K562 (cell line): Measurements from ENCODE around the gene PCP4L1. TPM values are rescaled to one million over a fixed set of nuclear protein-coding genes. Genes with fewer than 3 reads are reported as not detected.

ENCODE experiments used
- ATAC-seq: fragments of 200-7000 bp; cut with Tn5 transposase; 3 replicates; pipeline ENCODE4 v1.9.1; 2020; ENCODE audit warnings: moderate library complexity
- BruUV-seq: library from RNA; stranded (reverse); fragments of 400-500 nt; replicated peaks from 2 replicates; lab custom pipeline; 2021; lab: Mats Ljungman, UMichigan
- CTCF ChIA-PET: fragments of 300-600 bp; formaldehyde crosslinking; extraction: SDS; loops from one replicate; lab custom pipeline; 2021; ENCODE audit warnings: low intra/inter-chr PET ratio; lab: Yijun Ruan, JAX
- POLR2A ChIA-PET: fragments of 300-600, 350-650 bp; sonication (Branson Sonifier 250); formaldehyde crosslinking; extraction: SDS; loops from one replicate; lab custom pipeline; 2021; ENCODE audit warnings: antibody characterized with exemption, inconsistent platforms; lab: Yijun Ruan, JAX
- DNase-seq, 4 experiments: peaks; one replicate each; pipeline versions ENCODE4 v3.0.0 to v3.0.0-alpha.2; 2011 to 2018; ENCODE audit warnings: low spot score in 3 of 4, mixed read lengths in 3 of 4; ENCODE audit errors: extremely low read depth in 1 of 4
- FAIRE-seq: peaks from 2 replicates; lab custom pipeline; 2011; peaks lifted over from hg19 to GRCh38; lab: Jason Lieb, UNC
- H2AFZ ChIP-seq: 2 replicates; pipeline ENCODE4 v1.6.0; 2011; ENCODE audit warnings: low read depth, low read length, control low read depth, inconsistent platforms
- H3K27ac ChIP-seq: fragments of 200-600 bp; 3 replicates; pipeline ENCODE4 v1.8.0; 2011; ENCODE audit warnings: low read depth, mild to moderate bottlenecking, control low read depth, inconsistent platforms, low read length, moderate library complexity, mixed read lengths; ENCODE audit errors: extremely low read depth
- H3K27me3 ChIP-seq, 2 experiments: fragments of 300-600 bp in 1 of 2; 2 replicates in 1 of 2; 3 replicates in 1 of 2; pipeline versions ENCODE4 v1.6.0 to v1.8.0; 2011; ENCODE audit warnings: inconsistent platforms in 2 of 2, low read length in 2 of 2, mild to moderate bottlenecking in 1 of 2, mixed read lengths in 1 of 2, moderate library complexity in 1 of 2; ENCODE audit not compliant: control insufficient read depth in 2 of 2, insufficient read depth in 2 of 2
- H3K36me3 ChIP-seq: fragments of 300-600 bp; 3 replicates; pipeline ENCODE4 v1.8.0; 2011; ENCODE audit warnings: mild to moderate bottlenecking, low read length, inconsistent platforms; ENCODE audit not compliant: control insufficient read depth, insufficient read depth
- H3K4me1 ChIP-seq, 2 experiments: fragments of 200-600 bp in 1 of 2; replicated peaks in 1 of 2; 2 replicates in 1 of 2; 3 replicates in 1 of 2; pipeline versions ENCODE4 v1.5.1 to v1.8.0; 2011; ENCODE audit warnings: inconsistent platforms in 2 of 2, low read length in 2 of 2, mild to moderate bottlenecking in 1 of 2, mixed read lengths in 1 of 2, moderate library complexity in 1 of 2; ENCODE audit not compliant: control insufficient read depth in 2 of 2, insufficient read depth in 2 of 2
- H3K4me2 ChIP-seq: 2 replicates; pipeline ENCODE4 v1.6.1; 2011; ENCODE audit warnings: low read length, control low read depth, inconsistent platforms, mixed read lengths; ENCODE audit not compliant: insufficient read depth
- H3K4me3 ChIP-seq: fragments of 200-600 bp; sonication (generic), shearing (Covaris generic); 2 replicates; pipeline ENCODE4 v1.5.1; 2016; ENCODE audit warnings: control low read depth, inconsistent platforms
- H3K79me2 ChIP-seq: fragments of 200-600 bp; 3 replicates; pipeline ENCODE4 v1.8.0; 2011; ENCODE audit warnings: low read length, inconsistent platforms; ENCODE audit not compliant: control insufficient read depth, insufficient read depth
- H3K9ac ChIP-seq, 2 experiments: 2 replicates each; pipeline versions ENCODE4 v1.6.0 to v1.6.1; 2011; ENCODE audit warnings: low read depth in 2 of 2, low read length in 2 of 2, control low read depth in 1 of 2, inconsistent platforms in 1 of 2, mild to moderate bottlenecking in 1 of 2, mixed read lengths in 1 of 2; ENCODE audit not compliant: insufficient read depth in 1 of 2
- H3K9me1 ChIP-seq: one replicate; pipeline ENCODE4 v1.6.0; 2011; ENCODE audit warnings: inconsistent platforms, mild to moderate bottlenecking, low read length, moderate library complexity; ENCODE audit not compliant: control insufficient read depth, insufficient read depth
- H3K9me3 ChIP-seq: replicated peaks from 2 replicates; pipeline ENCODE4 v1.5.1; 2011; ENCODE audit warnings: low read depth, low read length, inconsistent platforms; ENCODE audit not compliant: control insufficient read depth, insufficient read depth
- H4K20me1 ChIP-seq: replicated peaks from 2 replicates; pipeline ENCODE4 v1.6.1; 2011; ENCODE audit warnings: low read length, inconsistent platforms, mixed read lengths; ENCODE audit not compliant: control insufficient read depth, insufficient read depth
- ARID4B ChIP-seq: sonication (generic); formaldehyde crosslinking; IDR thresholded peaks from 2 replicates; pipeline ENCODE4 v1.8.0; 2022; ENCODE audit warnings: mild to moderate bottlenecking, missing genetic modification reagents
- CEBPG ChIP-seq, 3 experiments: fragments of 200-800 bp in 1 of 3; sonication (Bioruptor generic) in 1 of 3; sonication (generic) in 1 of 3; formaldehyde crosslinking in 1 of 3; IDR thresholded peaks in 2 of 3; conservative IDR thresholded peaks in 1 of 3; 2 replicates each; pipeline versions ENCODE4 v1.6.1 to v1.8.0; 2016 to 2022; ENCODE audit warnings: missing compliant biosample characterization in 2 of 3, missing genetic modification characterization in 2 of 3, mild to moderate bottlenecking in 1 of 3, missing genetic modification reagents in 1 of 3
- CTBP1 ChIP-seq: fragments of 450-650 bp; IDR thresholded peaks from 2 replicates; pipeline ENCODE4 v1.6.1; 2016; ENCODE audit warnings: borderline replicate concordance
- ETV1 ChIP-seq: fragments of 450-650 bp; conservative IDR thresholded peaks from 2 replicates; pipeline ENCODE4 v1.6.1; 2016; ENCODE audit warnings: missing genetic modification characterization, control low read depth, low read depth, missing compliant biosample characterization
- GABPA ChIP-seq: fragments of 200-800 bp; sonication (Bioruptor generic); conservative IDR thresholded peaks from 2 replicates; pipeline ENCODE4 v1.6.1; 2016; ENCODE audit warnings: low read depth, missing genetic modification characterization, missing compliant biosample characterization
- NFXL1 ChIP-seq: fragments of 450-650 bp; formaldehyde crosslinking; IDR thresholded peaks from 2 replicates; pipeline ENCODE4 v1.4.0; 2021; ENCODE audit warnings: mild to moderate bottlenecking
- NR2C2 ChIP-seq, 2 experiments: fragments of 200-800 bp in 1 of 2; sonication (Bioruptor generic) in 1 of 2; sonication (generic) in 1 of 2; formaldehyde crosslinking in 1 of 2; IDR thresholded peaks; 2 replicates each; pipeline versions ENCODE4 v1.6.1 to v1.8.0; 2016 to 2022; ENCODE audit warnings: mild to moderate bottlenecking in 1 of 2, missing compliant biosample characterization in 1 of 2, missing genetic modification characterization in 1 of 2, missing genetic modification reagents in 1 of 2
- PHF20 ChIP-seq: fragments of 450-650 bp; IDR thresholded peaks from 2 replicates; pipeline ENCODE4 v1.6.1; 2018; ENCODE audit not compliant: partially characterized antibody
- ZBED1 ChIP-seq: IDR thresholded peaks from 2 replicates; pipeline ENCODE4 v1.6.1; 2014
- WGBS: fragments of 100-300 bp; shearing (Covaris generic); methylation state at CpG from one replicate; pipeline ENCODE4 v1.1.6; 2016; ENCODE audit warnings: low coverage, mixed read lengths; ENCODE audit not compliant: insufficient coverage; ENCODE audit errors: missing lambda C conversion rate; 5-methylcytosine and 5-hydroxymethylcytosine counted together
- in situ Hi-C: fragments of 300-500 bp; cut with MboI; formaldehyde crosslinking; loops from 4 replicates; pipeline ENCODE4 v1.15.0; 2018; ENCODE audit warnings: inconsistent platforms, mixed read lengths
- intact Hi-C: fragments of 100-400 bp; cut with micrococcal nuclease; formaldehyde crosslinking; loops from 2 replicates; pipeline ENCODE4 v1.14.2; 2022
- polyA plus RNA-seq, 8 experiments: library from polyadenylated mRNA; depleted of rRNA in 4 of 8; stranded (reverse) in 5 of 8; unstranded in 3 of 8; fragments of >200 nt; fragmentation: Nextera tagmentation in 2 of 8; fragmentation: Illumina TruSeq in 1 of 8; extraction: Ambion mirVana in 2 of 8; extraction: Trizol in 1 of 8; gene quantifications; 2 replicates each; pipeline versions ENCODE4 v1.2.1 to v1.2.3, GENCODE V29; 2011 to 2014; ENCODE audit warnings: inconsistent platforms in 1 of 8, missing spikeins in 1 of 8
- total RNA-seq, 7 experiments: library from RNA; depleted of rRNA in 6 of 7; stranded (reverse); fragments of >200 nt in 6 of 7; fragmentation: Illumina TruSeq in 2 of 7; extraction: Trizol in 2 of 7; gene quantifications; 2 replicates each; pipeline versions ENCODE4 v1.2.1 to v1.2.3, GENCODE V29; 2011 to 2021; ENCODE audit warnings: low replicate concordance in 1 of 7
- TF ChIP-seq, protein P1 (sequence below): fragments of 250-450 bp; sonication (Bioruptor Pico); IDR thresholded peaks from 2 replicates; pipeline ENCODE4 v1.5.0; 2021

PCP4L1 gene
- total and polyA plus RNA-seq, 9 of the 15 experiments (the other 6 are each of a cell fraction or from before 2014, with no cell fraction given): not detected

- in situ Hi-C loops (no loop called here), intact Hi-C loops (no loop called here)
- POLR2A ChIA-PET: interaction anchor here (0.6 to 1.0 kb wide), 3 partner anchors 9 to 71 kb away, joined by 3 read pairs; no protein-coding TSS in a partner anchor
- peaks cover 3 to 25% of the 10 kb centered on the region in 2 experiments; a peak in 4 of 5 replicates for H3K4me1 ChIP-seq
- H3K9me3 ChIP-seq: no peaks in the 10 kb centered on the region
- TF ChIP-seq ARID4B (CRISPR knock-in tag): 0 out of 2 replicates have a peak, but pooled peaks have one; percentile 36
- 0 out of 2 replicates have a peak, but pooled peaks have one; percentile 34 for TF ChIP-seq CTBP1
- TF ChIP-seq, protein P1, sequence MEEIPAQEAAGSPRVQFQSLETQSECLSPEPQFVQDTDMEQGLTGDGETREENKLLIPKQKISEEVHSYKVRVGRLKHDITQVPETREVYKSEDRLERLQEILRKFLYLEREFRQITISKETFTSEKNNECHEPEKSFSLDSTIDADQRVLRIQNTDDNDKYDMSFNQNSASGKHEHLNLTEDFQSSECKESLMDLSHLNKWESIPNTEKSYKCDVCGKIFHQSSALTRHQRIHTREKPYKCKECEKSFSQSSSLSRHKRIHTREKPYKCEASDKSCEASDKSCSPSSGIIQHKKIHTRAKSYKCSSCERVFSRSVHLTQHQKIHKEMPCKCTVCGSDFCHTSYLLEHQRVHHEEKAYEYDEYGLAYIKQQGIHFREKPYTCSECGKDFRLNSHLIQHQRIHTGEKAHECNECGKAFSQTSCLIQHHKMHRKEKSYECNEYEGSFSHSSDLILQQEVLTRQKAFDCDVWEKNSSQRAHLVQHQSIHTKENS (CRISPR knock-in tag): no peak
- no peak for TF ChIP-seq PHF20
- TF ChIP-seq CEBPG (CRISPR knock-in tag; IDR thresholded peaks at IDR 0.05): no peak
- peak in 1 of 2 experiments; percentile 52; a peak in 2 of 4 replicates for TF ChIP-seq CEBPG (tag; conservative IDR thresholded peaks at IDR 0.05 in 1 of 2, IDR thresholded peaks at IDR 0.05 in 1 of 2)
- TF ChIP-seq ZBED1: no peak
- TF ChIP-seq GABPA (tag): peak; percentile 55
- TF ChIP-seq ETV1: peak; percentile 86
- TF ChIP-seq NR2C2 (CRISPR knock-in tag; IDR thresholded peaks at IDR 0.05): no peak
- TF ChIP-seq NR2C2 (tag; IDR thresholded peaks at IDR 0.05): peak; percentile 29; the same call in 1 of the 2 replicates
- 0 out of 2 replicates have a peak, but pooled peaks have one; percentile 7 for TF ChIP-seq NFXL1
- H3K27me3 ChIP-seq: no peaks in the 10 kb centered on the region
- peak overlapping the region; percentile 31; the same call in 1 of the 3 replicates for H3K27ac ChIP-seq
- FAIRE-seq: no peak
- H3K4me2 ChIP-seq: no peak overlapping the region; the same call in 1 of the 2 replicates
- CTCF ChIA-PET: no interaction called here
- no peaks in the 10 kb centered on the region for H3K79me2 ChIP-seq
- no peak overlapping the region for H3K4me3 ChIP-seq
- H3K36me3 ChIP-seq: peaks cover 25% of the 10 kb centered on the region
- H3K9me1 ChIP-seq: no peaks in the 10 kb centered on the region
- peak in 1 of 4 experiments; percentile 5 for DNase-seq
- BruUV-seq: no TSS peak
- peak overlapping the region; percentile 74 for H2AFZ ChIP-seq
- peak; percentile 36 for ATAC-seq
- 55% methylated on average over 7 of the region's 7 CpGs for WGBS
- H3K9ac ChIP-seq: peak overlapping the region in 1 of 2 experiments; percentile 53; a peak in 2 of 4 replicates
- H4K20me1 ChIP-seq: no peaks in the 10 kb centered on the region
Observed at GRCh38 chr1:161216945-161217712, 41.4 kb upstream of the PCP4L1 start.
